IPS DF 6.9 (cell line): ENCODE results near the gene RIPOR2.

ENCODE experiments used
- DNase-seq: peaks from one replicate; pipeline ENCODE4 v3.0.0-alpha.2; 2013; ENCODE audit warnings: low read depth, low spot score
- H3K27ac ChIP-seq: one replicate; pipeline ENCODE4 v1.5.1; 2013; ENCODE audit warnings: low read length, control low read depth
- H3K27me3 ChIP-seq: 2 replicates; pipeline ENCODE4 v1.6.1; 2013; ENCODE audit warnings: mild to moderate bottlenecking, low read length; ENCODE audit not compliant: control insufficient read depth, insufficient read depth
- H3K36me3 ChIP-seq: 2 replicates; pipeline ENCODE4 v1.6.1; 2013; ENCODE audit warnings: low read length; ENCODE audit not compliant: control insufficient read depth, insufficient read depth
- H3K4me1 ChIP-seq: 2 replicates; pipeline ENCODE4 v1.6.1; 2013; ENCODE audit warnings: low read length; ENCODE audit not compliant: control insufficient read depth, insufficient read depth
- H3K4me3 ChIP-seq: 2 replicates; pipeline ENCODE4 v1.5.1; 2013; ENCODE audit warnings: mild to moderate bottlenecking, low read length
- H3K9me3 ChIP-seq: 2 replicates; pipeline ENCODE4 v1.6.1; 2013; ENCODE audit warnings: low read length, inconsistent platforms; ENCODE audit not compliant: control insufficient read depth, insufficient read depth
- WGBS: extraction: QIAGEN DNeasy Blood & Tissue Kit; methylation state at CpG from one replicate; pipeline ENCODE4 v1.1.7; 2013; ENCODE audit warnings: mixed read lengths, missing lambda C conversion rate; ENCODE audit not compliant: insufficient read length, insufficient coverage; 5-methylcytosine and 5-hydroxymethylcytosine counted together

The RIPOR2 gene

DNA sequence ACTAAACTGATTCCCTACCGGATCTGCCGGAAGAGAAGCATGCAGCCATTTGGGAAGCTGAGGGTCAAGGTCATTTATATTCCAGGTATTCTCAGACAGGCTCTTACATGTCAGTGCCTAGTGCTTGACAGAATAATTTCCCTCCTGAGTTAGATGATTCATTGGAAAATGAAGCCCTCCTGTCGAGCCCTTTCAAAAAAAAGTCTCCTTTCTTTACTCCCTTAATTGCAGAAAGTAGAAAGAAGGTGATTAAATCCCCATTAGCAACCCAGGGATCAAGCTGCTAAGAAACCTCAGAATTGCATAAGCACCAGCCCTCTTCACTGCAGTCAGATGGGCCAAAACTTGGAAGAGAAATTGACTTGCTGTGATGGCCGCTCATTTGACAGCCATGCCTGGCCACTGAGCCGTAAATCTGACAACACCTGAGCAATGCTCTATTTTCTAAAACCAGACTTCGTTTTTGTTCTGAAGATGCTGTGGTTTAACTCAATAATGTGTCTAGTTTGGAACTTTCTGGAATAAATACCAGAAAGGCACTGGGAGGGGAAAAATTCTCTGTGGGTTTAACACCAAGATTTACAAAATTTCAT is 76.1 kb downstream of the RIPOR2 start:
- no peak for DNase-seq
- Histone ChIP-seq H3K36me3 (no peaks in the 10 kb centered on the region), H3K4me3 (no peak overlapping the region), H3K27ac (no peak overlapping the region), H3K9me3 (no peaks in the 10 kb centered on the region), H3K27me3 (no peaks in the 10 kb centered on the region), H3K4me1 (0 out of 2 replicates have a peak, but pooled peaks cover 1% of the 10 kb centered on the region)
- WGBS, result no CpG with 5 or more reads among the region's 6 CpGs

DNA sequence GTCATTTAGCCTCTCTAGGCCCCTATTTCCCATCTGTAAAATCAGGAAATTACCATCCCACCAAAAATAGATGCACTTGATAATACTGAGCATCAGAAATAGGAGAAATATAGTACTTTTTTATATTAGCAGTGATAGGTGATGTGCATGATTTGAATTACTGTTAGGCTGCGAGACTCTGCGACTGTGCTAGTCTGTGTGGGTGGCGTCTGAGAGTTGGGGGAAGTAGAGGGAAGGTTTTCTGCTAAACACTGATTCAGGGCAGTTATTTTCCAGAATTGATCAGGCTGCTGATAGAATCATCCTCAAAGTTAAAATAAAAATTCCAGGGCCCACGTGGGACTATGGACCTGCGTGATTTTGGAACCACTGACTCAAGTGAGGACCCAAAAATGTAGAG is 76.6 kb downstream of the RIPOR2 start:
- Histone ChIP-seq H3K36me3 (no peaks in the 10 kb centered on the region), H3K4me1 (0 out of 2 replicates have a peak, but pooled peaks cover 1% of the 10 kb centered on the region)

DNA sequence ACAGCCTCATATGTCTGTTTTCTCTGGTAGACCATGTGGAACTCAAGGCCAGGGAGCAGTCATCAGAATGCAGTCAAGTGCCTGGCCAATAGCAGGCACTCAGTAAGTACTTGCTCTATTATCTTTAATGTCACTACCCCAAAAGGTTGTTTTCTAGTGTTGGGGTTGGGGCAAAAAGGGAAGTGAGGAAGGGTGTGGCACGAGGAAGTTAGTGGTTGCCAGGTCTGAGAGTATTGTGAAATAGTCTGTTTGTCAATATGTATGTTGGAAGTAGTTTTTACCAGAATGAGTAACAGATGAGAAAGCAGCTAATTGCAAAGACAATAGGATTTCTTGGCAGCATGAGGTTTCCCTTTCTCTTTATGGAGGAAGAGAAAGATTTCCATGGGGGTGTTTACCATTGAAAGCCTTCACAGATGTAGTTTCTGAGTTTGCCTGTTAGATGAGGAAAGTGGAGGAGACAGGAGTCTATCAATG is 77.5 kb downstream of the RIPOR2 start:
- 0 out of 2 replicates have a peak, but pooled peaks cover 1% of the 10 kb centered on the region for H3K4me1 ChIP-seq
- no CpG with 5 or more reads among the region's 1 CpG for WGBS
- no peak overlapping the region for H3K27ac ChIP-seq
- H3K36me3 ChIP-seq, result no peaks in the 10 kb centered on the region
- H3K4me3 ChIP-seq, result no peak overlapping the region
- H3K9me3 ChIP-seq, result no peaks in the 10 kb centered on the region
- DNase-seq, result no peak
- H3K27me3 ChIP-seq, result no peaks in the 10 kb centered on the region; the same call in 1 of the 2 replicates

More for the DNA sequence above, 76.6 kb downstream of the RIPOR2 start:
- no peaks in the 10 kb centered on the region; the same call in 1 of the 2 replicates for H3K27me3 ChIP-seq
- DNase-seq, result no peak
- H3K9me3 ChIP-seq, result no peaks in the 10 kb centered on the region
- no CpG with 5 or more reads among the region's 5 CpGs for WGBS
- no peak overlapping the region for H3K27ac ChIP-seq
- H3K4me3 ChIP-seq, result no peak overlapping the region

DNA sequence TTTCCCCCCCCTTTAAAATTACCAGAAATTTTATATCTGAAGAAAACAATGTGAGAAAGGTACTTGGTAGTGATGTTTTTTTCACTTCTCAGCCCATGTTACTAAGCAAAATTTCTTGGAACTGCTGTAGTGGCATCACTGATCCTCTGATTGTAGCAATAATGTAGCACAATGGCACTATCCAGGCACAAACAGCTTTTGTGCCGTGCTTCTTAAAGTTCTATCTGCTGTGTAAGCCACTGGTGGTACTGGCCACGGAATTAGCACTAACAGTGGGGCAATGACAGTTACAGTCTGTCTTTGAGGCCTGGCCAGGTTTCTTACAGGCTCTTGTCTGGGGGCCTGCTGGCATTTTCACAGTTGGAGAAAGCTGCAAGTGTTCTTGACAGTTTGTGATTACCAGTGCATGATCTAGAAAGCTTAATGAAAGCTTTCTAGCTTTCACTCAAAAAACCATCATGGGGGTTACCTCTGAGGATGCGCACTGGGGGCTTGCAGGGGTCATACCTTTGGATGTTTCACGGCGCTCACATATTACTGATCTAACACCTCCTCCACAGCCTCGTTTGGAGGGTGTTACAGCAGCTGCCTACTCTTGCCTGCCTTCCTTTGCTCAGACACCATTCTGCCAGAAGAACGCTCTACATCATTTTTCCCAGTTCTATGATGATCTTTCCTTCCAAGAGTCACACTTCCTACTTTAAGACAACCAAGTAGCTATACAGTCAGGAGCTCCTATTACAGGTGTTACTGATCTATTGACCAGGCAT is 78.7 kb downstream of the RIPOR2 start:
- Histone ChIP-seq H3K9me3 (no peaks in the 10 kb centered on the region), H3K4me3 (no peak overlapping the region), H3K27ac (no peak overlapping the region), H3K27me3 (no peaks in the 10 kb centered on the region; the same call in 1 of the 2 replicates), H3K36me3 (no peaks in the 10 kb centered on the region), H3K4me1 (0 out of 2 replicates have a peak, but pooled peaks cover 1% of the 10 kb centered on the region)
- no peak for DNase-seq
- WGBS, result no CpG with 5 or more reads among the region's 7 CpGs

DNA sequence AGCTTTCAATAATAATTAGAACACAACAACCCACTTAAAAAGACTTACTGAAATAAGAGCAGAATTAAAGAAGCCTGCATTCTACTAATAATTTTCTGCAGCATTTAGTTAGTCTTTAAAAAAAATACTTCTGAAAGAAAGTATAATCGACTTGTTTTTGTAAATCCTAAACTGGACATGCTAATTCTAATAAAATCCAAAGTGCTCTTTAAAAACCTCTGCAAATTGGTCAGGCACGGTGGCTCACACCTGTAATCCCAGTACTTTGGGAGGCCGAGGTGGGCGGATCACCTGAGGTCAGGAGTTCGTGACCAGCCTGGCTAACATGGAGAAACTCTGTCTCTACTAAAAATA is 79.5 kb downstream of the RIPOR2 start:
- no peaks in the 10 kb centered on the region for H3K36me3 ChIP-seq
- no peak overlapping the region for H3K27ac ChIP-seq
- WGBS, result no CpG with 5 or more reads among the region's 5 CpGs
- H3K4me1 ChIP-seq, result 0 out of 2 replicates have a peak, but pooled peaks cover 1% of the 10 kb centered on the region
- no peaks in the 10 kb centered on the region for H3K9me3 ChIP-seq
- no peak for DNase-seq
- H3K27me3 ChIP-seq, result no peaks in the 10 kb centered on the region; the same call in 1 of the 2 replicates
- H3K4me3 ChIP-seq, result no peak overlapping the region

DNA sequence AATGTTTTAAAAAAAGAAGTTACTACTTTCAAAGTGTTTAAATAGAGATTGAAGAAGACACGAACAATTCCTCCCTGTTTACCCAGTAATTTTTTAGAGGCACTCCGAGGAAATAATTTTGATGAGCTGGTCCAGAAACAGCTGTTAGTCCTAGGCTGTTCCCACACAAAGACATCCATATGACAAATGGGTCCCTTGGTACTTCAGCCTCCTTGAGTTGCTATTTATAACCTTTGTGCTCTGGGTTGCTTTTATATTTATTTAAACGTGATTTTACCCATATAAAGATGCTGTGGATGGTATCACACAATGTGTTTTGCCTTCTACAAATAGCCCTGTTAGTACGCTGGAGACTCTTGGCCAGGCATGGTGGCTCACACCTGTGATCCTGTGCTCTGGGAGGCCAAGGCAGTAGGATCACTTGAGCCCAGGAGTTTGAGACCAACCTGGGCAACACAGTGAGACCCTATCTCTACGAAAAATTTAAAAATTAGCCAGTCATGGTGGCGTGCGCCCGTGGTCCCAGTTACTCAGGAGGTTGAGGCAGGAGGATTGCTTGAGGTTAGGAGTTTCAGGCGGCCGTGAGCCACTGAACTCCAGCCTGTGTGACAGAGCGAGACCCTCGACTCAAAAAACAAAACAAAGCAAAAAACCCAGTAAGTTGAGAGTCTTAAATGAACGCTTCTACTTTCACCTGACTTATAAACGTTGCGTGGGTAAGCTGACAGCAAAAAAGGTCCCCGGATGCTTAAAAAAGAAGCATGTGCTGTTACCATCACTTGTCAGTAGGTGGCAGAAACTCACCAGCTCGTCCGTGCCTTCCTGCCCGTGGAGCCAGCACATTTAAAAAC is 80.1 kb downstream of the RIPOR2 start:
- no peak overlapping the region for H3K4me3 ChIP-seq
- H3K9me3 ChIP-seq, result no peaks in the 10 kb centered on the region
- no peaks in the 10 kb centered on the region for H3K36me3 ChIP-seq
- H3K27ac ChIP-seq, result no peak overlapping the region
- H3K4me1 ChIP-seq, result 0 out of 2 replicates have a peak, but pooled peaks cover 1% of the 10 kb centered on the region
- peak; percentile 43 for DNase-seq
- WGBS, result no CpG with 5 or more reads among the region's 19 CpGs
- H3K27me3 ChIP-seq, result no peaks in the 10 kb centered on the region; the same call in 1 of the 2 replicates

DNA sequence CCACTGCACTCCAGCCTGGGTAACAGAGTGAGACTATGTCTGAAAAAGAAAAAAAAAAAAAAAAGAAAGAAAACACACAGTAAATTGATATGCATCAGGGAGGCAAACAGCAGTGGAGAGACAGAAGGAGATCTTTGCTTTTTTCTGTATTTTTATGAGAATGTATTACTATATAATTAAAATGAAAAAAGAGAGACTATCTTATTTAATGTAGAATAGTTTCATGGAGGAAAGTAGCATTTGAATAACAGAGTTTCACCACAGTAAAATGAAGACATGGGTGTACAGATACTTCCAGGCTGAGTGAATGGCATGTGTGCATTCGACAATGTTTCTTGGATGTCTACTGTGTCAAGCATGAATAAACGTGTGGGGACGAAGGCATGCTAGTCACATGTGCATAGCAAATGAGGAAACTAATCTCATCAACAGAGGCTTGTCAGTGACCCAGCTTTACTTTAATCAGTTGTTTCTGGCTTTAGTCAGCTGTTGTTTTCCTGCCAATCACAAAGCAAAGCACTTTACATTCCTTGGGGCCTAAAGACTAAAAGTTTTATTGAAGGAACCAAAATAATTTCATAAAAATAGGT is 81.6 kb downstream of the RIPOR2 start:
- no peaks in the 10 kb centered on the region for H3K9me3 ChIP-seq
- no peaks in the 10 kb centered on the region; the same call in 1 of the 2 replicates for H3K27me3 ChIP-seq
- H3K27ac ChIP-seq, result no peak overlapping the region
- WGBS, result no CpG with 5 or more reads among the region's 3 CpGs
- no peak for DNase-seq
- no peak overlapping the region for H3K4me3 ChIP-seq
- H3K36me3 ChIP-seq, result no peaks in the 10 kb centered on the region
- 0 out of 2 replicates have a peak, but pooled peaks cover 1% of the 10 kb centered on the region for H3K4me1 ChIP-seq

DNA sequence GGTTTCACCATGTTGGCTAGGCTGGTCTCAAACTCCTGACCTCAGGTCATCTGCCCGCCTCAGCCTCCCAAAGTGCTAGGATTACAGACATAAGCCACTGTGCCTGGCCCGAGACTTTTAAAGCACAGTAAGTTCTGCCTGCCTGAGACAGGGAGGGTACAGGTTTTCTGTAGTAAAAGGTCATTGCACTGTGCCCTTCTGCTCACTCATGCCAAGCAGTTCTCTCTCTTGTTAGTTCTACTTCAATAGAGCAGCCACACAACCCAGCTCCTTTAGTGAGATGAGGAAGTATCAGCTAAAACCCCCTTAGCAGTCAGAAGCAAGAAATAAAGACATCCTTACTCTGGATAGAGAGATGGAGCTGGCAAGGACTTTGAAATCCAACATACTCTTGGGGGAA is 84.7 kb downstream of the RIPOR2 start:
- H3K4me3 ChIP-seq, result no peak overlapping the region
- H3K27me3 ChIP-seq, result no peaks in the 10 kb centered on the region; the same call in 1 of the 2 replicates
- H3K36me3 ChIP-seq, result no peaks in the 10 kb centered on the region
- WGBS, result no CpG with 5 or more reads among the region's 2 CpGs
- H3K9me3 ChIP-seq, result no peaks in the 10 kb centered on the region
- 0 out of 2 replicates have a peak, but pooled peaks cover 1% of the 10 kb centered on the region for H3K4me1 ChIP-seq
- DNase-seq, result no peak
- no peak overlapping the region for H3K27ac ChIP-seq

DNA sequence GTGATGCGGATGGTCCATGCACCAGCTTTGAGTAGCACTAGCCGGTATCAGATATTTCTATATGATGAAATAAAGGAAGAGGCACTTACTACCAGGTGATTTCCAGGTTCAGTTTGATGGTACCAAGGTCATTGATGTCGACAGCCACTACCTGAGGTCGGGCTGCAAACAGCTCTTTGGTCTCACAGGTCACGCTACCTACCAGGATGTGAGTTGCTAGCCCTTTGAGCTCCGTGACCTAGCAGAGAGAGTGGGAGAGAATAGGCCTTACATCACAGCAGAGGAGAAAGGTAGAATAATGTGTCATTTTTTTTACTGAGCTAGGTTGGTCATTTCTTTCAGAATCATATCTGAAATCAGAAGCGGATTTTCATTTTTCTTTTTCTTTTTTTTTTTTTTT is 86.0 kb downstream of the RIPOR2 start:
- no peak for DNase-seq
- Histone ChIP-seq H3K4me1 (no peaks in the 10 kb centered on the region), H3K4me3 (no peak overlapping the region), H3K9me3 (no peaks in the 10 kb centered on the region), H3K36me3 (no peaks in the 10 kb centered on the region), H3K27me3 (no peaks in the 10 kb centered on the region; the same call in 1 of the 2 replicates), H3K27ac (no peak overlapping the region)
- no CpG with 5 or more reads among the region's 7 CpGs for WGBS

DNA sequence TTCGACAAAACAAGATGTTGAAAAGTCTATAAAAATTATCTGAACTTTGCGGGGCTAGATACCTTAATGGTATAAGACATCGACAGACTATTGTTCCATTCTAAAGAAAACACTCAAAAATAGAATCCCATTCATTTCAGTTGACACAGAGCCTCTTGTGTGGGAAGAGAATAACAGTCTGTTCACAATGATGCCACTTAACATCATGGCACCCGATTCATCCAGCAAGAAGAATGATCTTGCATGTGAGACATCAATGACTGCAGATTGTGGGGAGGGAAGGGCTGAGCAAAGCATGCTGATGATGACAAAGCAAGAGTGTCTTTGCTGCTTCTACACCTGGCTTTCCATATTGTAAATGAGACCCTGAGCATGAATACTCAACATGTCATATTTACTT is 87.3 kb downstream of the RIPOR2 start:
- Histone ChIP-seq H3K9me3 (no peaks in the 10 kb centered on the region), H3K27me3 (no peaks in the 10 kb centered on the region), H3K4me1 (no peaks in the 10 kb centered on the region), H3K4me3 (no peak overlapping the region), H3K36me3 (no peaks in the 10 kb centered on the region), H3K27ac (no peak overlapping the region)
- DNase-seq, result no peak
- WGBS, result no CpG with 5 or more reads among the region's 4 CpGs
